ENCODE measurements around the gene FRAS1.
A peak's percentile ranks its signal among the peaks of the same experiment; 100 is the strongest.

Gene FRAS1

DNA sequence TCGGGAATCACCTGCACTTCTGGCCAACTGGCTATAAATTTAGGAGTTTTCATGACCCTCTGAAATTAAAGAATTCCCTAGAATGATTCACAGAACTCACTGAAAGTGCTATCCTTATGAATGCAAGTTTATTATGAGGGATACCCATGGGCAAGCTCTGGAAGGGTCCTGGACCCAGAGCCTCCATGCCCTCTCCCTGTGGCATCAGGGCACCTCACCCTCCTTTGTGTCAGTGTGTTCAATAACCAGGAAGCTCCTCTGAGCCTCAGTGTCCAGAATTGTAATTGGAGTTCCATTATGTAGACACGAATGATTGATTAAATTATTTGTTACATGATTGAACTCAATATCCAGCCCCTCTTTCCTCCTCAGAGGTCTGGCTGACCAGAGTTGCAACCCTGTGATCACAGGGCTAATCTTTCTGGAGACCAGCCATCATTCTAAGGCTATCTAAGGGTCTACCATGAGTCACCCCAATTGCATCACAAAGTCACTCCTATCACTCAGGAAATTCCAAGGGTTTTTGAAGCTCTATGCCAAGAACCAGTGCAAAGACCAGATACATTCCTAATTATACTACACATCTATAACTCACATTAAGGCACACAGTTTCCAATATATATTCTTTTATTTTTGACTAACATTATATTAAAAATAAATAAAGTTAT, 503.3 kb downstream of the FRAS1 start:
- no peak for DNase-seq

DNA sequence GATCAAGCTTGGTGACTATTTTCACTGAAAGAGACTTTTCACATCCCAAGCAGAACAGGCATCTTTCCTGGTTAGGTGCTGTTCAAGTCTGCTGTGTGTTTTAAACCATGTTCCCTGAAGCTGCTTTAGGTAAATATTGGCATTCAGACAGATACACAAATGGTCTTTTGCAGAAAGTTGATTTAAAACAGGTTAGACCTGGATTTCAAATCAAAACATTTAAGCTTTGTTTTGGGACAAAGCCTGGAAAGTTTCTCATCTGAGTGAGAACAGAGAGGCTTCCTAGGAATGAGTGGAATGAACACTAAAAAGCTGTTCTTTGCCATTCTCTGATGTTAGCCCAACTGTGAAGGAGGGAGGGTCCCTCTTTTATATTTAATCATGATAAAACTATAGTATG, 504.6 kb downstream of the FRAS1 start:
- no peak for DNase-seq

DNA sequence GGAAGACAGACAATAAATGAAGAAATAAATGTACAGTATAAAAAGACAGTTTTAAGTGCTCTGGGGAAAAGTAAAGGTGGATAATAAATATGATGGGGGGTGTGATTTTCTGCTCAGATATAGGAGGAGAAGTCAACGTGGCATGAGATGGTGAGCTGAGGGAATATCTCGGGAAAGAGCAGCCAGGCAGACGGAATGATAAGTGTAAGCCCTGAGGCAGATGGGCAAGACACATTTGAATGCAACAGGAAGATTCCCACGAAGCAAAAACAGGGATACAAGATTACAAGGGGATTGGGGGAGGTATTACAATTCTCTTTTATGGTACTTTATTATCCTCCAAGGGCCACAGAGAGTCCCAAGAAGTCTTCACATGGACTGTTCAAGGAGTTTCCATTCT, 505.6 kb downstream of the FRAS1 start:
- DNase-seq, result no peak

DNA sequence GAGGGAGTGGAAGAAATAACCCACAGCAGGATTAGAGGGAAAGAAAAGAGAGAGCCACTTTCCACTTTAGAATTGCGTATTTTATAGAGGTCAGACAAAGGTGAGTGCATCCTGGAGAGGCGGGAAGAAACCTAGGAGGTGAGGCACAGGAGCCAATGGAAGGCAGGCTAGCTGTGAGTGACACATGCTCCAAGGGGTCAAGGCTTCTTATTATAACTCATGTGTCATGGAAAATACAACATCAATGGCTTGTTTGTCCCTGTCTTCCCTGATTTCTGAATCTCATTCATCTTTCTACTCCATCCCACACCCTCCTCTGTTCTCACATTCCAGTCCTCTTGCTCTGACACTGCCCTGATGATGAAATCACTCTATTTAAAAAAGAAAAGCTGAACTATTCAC, 508.8 kb downstream of the FRAS1 start:
- no peak for DNase-seq

DNA sequence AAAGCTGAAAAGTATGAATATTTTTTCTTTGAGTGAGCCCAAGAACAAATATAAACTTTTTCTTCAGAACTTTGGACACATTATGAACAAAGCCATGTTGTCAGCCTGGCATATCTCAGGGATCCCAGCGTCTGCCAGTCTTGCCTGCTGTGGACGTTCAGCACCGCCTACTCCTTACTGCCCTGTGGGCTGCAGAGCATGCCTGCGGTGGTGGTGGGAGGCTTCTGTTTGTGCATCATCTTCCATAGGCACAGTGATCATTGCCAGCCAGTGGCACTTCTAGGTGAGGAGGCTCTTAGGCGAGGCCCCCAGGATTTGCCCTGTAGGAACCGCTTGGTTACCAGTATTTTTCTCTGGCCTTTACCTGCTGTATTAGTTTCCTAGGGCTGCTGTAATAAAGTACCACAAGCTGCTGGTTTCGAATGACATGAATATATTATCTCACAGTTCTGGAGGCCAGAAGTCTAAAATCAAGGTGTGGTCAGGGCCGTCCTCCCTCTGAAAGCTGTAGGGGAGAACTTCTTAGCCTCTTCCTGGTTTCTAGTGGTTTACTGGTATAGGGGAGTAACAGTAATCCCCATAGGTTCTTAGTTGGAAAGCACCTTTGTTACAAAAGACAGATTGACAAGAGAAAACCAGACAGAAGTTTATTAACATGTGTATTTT, 509.8 kb downstream of the FRAS1 start:
- no peak for DNase-seq

DNA sequence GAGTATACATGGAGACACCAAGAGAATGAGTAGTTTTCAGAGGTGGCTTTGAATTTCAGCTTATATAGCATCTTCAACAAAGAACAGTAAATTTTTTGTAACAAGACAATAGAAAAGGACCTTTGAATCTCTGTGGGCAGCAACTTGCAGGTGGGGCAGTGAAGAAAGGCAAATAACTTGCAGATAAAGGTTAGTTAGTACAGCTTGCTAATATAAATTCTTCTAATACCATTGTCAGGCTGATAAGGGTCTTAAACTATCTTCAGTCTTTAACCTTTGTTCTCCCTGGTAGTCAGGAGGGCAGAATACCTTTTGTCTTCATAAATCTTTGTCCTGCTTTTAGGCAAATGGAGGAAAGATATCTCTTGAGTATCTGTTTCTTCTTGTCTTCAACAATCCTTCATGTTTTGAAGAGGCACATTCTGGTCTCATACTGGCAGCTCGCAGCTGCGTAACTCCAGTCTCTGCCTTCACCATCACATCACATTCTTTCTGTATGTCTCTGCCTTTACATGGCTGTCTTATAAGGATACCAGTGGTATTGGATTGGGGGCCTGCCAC, 510.5 kb downstream of the FRAS1 start:
- DNase-seq, result no peak

DNA sequence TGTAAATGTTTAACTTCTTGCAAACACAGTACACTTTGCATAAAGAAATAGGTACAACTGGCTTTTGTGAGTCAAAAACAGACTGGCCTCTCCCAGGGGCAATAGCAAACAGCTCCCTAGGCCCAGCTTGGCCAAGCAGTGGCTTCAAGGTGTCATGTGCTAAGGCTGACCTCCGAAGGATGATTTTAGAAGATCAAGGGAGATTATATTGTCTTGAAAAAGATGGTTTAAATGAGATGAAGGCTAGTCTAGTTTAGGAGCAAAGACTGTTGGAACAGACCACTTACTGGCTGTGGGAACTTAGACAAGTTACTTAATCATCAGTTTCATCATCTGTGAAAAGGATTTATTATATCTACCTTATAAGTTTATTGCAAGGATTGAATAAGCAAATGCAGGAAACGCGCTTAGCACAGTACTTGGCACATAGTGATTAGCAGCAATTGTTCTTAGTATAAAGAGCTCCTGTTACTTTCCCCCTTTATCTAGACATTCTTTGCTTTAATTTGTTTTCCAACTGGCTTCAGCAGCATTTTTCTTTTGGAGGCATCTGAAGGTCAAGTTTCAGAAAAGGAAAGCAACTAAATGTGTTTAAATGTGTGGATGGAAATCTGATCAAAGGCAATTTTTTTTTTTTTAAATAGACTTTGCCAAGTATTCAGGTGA, 511.6 kb downstream of the FRAS1 start:
- DNase-seq, result no peak

DNA sequence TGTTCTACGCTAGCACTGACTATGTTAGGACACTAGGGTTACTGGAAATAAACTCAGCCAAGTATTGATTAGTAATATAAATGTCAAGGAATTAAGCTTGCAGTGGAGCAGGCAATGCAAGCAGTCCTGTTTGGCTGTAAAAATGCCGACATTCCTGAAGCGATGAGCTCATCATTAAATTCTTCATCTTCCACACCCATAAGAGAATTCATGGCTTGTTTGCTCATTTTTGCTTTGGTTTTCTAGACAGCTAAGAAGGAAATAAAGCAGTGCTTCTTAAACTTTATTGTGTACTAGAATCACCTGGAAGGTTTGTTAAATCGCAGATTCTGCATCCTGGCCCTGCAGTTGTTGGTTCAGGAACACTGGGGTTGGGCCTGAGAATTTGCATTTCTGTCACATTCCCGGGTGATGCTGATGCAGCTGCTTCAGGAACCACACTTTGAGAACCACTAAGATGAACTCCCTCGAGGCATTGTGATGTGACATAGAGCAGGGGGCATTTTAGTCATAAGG, 512.2 kb downstream of the FRAS1 start:
- DNase-seq, result no peak

DNA sequence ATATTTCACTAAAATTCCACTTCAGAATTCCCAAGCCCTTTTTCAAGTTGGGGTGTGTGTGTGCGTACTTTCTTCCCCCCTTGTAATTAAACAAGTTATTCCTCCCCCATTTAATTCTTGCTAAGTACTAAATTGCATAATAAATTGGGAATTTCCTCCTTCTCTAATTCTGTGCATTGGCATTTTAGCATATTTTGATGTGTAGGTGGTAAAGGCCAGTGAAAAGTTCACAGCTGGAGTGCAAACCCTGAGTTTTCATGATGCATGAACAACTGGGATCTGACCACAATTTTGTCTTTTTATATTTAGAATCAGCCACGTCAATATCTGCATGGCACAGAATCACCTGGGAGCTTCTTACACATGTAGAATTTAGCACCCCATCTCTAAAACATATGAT, 513.0 kb downstream of the FRAS1 start:
- no peak for DNase-seq

DNA sequence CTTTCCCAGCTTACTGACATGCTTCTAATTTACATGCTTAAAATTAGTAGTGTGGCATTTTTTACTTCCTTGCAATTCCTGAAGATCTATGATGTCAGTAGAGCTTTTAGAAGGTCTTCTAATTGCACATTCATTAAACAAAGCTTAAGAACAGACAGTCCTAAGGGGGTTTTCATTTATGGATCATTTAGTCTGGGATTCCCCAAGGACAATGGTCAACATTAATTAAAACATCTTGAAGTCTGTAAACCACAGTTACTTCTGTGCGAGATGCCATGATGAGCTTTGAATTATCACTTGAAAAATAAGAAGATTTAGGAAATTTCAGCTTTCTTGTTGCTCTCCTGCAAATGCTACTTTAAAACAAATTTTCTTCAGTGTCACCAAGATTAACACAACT, 514.7 kb downstream of the FRAS1 start:
- no peak for DNase-seq

DNA sequence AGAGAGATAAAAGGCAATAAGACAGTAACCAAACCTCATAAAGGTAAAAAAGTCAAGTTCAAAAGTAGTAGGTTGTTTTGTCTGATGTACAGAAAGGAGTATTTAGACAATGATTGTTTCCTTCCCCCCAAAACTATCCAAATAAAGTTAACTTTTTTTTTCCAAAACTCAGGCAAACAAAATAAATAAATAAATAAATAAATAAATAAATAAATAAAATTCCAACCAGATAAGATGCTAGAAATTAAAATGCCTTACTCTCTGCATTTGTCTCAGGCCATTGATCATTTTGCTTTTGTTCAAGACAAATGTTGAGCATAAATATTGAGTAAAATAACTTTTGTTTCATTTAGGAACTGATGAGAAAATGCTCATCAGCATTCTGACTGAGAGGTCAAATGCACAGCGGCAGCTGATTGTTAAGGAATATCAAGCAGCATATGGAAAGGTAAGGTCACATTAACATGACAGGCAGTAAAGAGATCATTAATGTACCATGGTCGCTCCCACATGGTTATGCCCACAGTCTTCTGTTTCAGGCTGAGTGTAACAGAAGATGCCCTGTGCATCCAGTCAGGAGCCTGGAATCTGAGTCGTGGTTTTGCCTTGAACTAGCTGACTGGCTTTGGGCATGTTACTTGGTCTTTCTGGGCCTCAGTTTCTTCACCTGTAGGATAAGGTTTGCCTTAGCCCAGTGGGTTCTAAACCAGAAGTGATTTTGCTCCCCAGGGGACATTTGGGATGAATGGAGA, 521.7 kb downstream of the FRAS1 start:
- DNase-seq, result no peak

DNA sequence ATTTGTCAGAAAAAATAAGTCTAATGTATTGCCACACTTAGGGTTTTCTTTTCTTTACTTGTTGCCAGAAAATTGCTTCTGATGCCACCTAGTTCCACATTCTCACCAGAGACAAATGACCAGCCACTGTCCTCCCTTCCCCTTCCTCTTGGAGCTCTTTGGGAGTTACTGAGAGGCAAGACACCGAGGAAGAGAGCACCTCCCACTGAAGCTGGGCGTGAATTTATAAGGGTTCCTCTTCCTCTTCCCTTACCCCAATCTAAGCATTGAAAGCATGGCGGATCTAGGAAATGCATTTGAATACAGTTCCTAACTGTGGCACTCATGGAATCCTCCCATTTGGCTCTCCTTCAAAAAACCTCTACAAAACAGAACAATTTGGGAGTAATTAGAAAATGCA, 524.5 kb downstream of the FRAS1 start:
- DNase-seq, result no peak

DNA sequence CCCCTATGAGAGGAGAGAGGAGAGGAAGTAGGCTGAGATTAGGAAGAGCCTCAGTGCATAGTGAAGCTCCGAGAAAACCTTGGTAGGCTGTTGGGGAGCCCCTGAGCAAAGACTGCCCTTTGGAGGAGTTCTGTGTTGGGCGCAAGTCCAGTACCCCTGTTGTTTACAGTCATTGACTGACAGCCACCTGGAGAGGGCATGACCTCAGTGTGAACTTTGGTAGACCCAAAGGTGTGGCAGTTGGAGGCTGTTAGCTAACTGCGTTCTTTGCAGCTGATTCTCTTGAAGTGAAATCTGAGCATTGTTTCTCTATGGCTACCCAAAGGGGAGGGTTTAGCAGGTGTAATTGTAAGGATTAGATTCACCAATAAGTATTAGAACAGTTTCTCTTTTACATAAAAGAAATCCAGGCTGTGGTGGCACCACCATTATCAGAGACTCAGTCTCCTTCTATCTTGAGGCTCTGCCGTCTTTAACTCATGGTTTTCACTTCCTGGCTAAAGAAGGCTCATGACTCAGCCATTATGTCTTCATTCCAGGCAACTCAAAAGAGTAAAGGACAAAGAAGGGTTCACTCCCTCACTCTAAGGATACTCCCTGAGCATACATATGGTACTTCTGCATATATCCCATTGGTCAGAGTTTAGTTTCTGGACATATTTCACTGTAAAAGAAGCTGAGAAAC, 527.9 kb downstream of the FRAS1 start:
- DNase-seq, result peak; percentile 25

DNA sequence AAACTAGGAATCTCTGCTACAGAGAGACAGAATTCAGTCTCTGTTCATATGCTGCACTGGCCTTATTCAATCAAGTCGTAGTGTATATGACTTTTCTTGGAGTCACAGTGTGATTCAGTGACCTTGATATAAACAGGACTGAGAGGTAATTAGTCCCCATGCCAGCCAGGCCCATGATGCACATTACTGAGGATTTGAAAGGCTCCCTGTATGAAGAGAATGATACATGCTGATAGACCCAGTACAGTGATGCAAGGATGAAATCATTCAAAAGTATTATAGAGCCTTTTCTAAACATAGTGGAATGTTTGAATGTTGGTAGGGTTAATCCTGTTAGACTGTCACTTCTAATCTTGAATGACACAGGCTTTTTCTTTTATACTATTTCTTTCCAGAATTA, 528.5 kb downstream of the FRAS1 start:
- DNase-seq, result no peak

DNA sequence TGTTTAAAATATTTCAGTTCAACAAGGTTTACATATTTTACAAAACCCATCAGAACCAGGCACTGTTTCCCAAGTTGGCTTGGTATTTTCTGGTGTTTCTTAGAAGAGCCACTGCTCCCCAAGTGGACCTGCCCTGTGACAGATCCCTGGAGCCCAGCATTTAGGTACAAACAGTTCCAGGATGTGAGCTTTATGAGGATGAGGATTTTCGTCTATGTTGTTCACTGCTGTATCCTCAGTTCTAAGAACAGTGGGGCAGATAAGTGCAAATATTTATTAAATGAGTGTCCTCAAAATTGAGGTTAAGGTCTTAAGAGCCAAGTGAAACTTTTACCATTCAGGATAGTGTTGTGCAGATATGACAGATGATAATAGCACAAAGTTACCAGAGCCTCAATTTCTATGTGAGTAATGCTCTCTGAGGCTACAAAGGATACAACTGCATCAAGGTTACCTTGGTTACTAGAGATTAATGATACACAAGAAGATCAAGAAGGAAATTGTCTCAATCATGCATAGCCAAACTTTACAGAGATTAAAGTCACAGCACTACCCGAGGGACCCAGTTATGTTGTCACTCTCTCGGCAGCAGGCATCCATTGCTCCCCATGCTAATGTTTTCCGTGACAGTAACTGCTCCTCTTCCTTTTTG, 531.9 kb downstream of the FRAS1 start:
- DNase-seq, result no peak

DNA sequence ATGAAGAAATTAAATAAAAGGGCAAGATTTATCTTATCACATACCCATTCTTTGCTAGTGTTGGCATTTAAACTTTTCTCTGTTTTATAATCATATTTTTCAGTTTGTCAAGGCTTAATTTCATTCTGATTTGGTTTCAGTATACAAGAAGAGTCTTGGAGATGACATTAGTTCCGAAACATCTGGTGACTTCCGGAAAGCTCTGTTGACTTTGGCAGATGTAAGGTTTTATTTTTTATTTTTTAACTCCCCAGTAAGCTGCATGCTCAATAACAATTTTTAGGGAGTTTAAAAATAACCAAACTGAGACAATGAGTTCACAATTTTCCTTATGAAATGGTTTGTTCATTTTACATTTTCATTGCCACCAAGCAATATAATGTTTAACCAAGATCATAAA, 534.3 kb downstream of the FRAS1 start:
- no peak for DNase-seq

DNA sequence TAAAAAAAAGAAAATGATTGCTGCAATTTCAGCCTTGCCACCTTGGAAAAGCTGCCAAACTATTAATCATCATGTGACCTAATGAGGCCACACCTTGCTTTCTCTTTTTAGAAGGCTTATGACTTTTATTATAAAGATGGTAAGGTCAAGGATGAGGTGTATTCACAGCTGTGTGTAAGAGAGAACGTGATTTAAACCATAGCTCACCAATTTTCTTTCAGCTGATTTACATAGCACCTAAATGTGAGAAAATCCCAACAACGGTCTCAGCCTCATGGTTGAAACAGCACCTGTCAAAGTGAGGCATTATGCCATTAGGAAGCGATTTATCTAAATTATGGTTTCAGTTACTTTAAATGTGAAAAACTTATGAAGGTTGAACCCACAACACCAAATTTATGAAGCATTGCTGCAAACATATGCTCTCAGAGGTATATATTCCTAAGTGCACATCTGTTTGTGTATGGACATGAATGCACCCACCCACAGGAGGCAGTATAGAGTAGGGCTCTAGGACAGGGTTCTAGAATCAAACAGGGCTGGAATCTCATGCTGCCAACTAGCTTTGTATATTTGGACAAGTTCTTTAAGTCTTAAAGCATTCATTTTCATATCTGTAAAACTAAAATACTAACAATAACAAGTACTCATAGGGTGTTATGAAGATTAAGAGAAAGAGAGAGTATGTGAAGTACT, 535.1 kb downstream of the FRAS1 start:
- DNase-seq, result peak; percentile 67
